AG09319 (cell line): ENCODE measurements around the gene OR51A2.

ENCODE experiments used
- DNase-seq: peaks from one replicate; pipeline ENCODE4 v3.0.0-alpha.2; 2010; ENCODE audit warnings: low read depth; ENCODE audit errors: extremely low read depth
- TF ChIP-seq, protein P1 (sequence below): IDR thresholded peaks from 2 replicates; pipeline ENCODE4 v1.5.1; 2011; ENCODE audit warnings: low read depth, mild to moderate bottlenecking, inconsistent platforms, low read length, moderate library complexity

OR51A2 gene

GRCh38 chr11:4926608-4927007 is 28.9 kb downstream of the OR51A2 start:
- no peak for DNase-seq

GRCh38 chr11:4924239-4924638 is 31.3 kb downstream of the OR51A2 start, which contains the start of gene OR51G1:
TSS of gene OR51G1 (minus strand) at chr11:4924339. CDS start at chr11:4924339, 0 bp downstream.
- no peak for DNase-seq
- TF ChIP-seq, protein P1, sequence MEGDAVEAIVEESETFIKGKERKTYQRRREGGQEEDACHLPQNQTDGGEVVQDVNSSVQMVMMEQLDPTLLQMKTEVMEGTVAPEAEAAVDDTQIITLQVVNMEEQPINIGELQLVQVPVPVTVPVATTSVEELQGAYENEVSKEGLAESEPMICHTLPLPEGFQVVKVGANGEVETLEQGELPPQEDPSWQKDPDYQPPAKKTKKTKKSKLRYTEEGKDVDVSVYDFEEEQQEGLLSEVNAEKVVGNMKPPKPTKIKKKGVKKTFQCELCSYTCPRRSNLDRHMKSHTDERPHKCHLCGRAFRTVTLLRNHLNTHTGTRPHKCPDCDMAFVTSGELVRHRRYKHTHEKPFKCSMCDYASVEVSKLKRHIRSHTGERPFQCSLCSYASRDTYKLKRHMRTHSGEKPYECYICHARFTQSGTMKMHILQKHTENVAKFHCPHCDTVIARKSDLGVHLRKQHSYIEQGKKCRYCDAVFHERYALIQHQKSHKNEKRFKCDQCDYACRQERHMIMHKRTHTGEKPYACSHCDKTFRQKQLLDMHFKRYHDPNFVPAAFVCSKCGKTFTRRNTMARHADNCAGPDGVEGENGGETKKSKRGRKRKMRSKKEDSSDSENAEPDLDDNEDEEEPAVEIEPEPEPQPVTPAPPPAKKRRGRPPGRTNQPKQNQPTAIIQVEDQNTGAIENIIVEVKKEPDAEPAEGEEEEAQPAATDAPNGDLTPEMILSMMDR = no peak

More at GRCh38 chr11:4926608-4927007, 28.9 kb downstream of the OR51A2 start:
- TF ChIP-seq, protein P1 = no peak

- DNase-seq = no peak
- TF ChIP-seq, protein P1 = no peak
These were observed 33.2 kb downstream of the OR51A2 start for GRCh38 chr11:4922304-4922703.

DNA sequence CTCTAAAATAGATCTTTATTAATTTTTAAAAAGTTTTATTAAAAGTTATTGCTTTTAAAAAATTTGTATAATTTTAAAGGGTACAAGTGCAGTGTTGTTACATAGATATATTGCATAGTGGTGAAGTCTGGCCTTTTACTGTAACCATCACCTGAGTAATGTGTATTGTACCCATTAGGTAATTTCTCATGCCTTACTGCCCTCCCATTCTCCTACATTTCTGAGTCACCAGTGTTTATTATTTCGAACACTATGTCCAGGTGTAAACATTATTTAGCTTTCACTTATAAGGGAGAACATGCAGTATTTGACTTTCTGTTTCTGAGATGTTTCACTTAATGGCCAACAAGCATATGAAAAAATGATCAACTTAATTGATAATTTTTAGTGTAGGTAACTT is 33.7 kb downstream of the OR51A2 start:
- no peak for DNase-seq

GRCh38 chr11:4919250-4919649 is 36.3 kb downstream of the OR51A2 start, which contains the start of gene OR51G2:
TSS of gene OR51G2 (minus strand) at chr11:4919350. CDS start at chr11:4915663, 3,687 bp downstream.
- TF ChIP-seq, protein P1 = no peak
- DNase-seq = no peak

More for the DNA sequence above, 33.7 kb downstream of the OR51A2 start:
- TF ChIP-seq, protein P1 = no peak

GRCh38 chr11:4916581-4916980 is 38.9 kb downstream of the OR51A2 start:
- DNase-seq = no peak
- TF ChIP-seq, protein P1 = no peak
